SK-N-SH (cell line): ENCODE results near the gene PSPC1. TPM values are rescaled to one million over a fixed set of nuclear protein-coding genes. Genes with fewer than 3 reads are reported as not detected.
"Not testable (repeated sequence)": the region's sequence is repeated elsewhere in the genome, so short reads cannot be mapped to it uniquely, and the experiment has no call there.

Source experiments
- CTCF ChIA-PET: fragments of 300-600, 350-600 bp; formaldehyde crosslinking; extraction: SDS; loops from one replicate; lab custom pipeline; 2021; lab: Yijun Ruan, JAX
- POLR2A ChIA-PET: fragments of 350-600 bp; sonication (Branson Sonifier 250); formaldehyde crosslinking; extraction: SDS; loops from one replicate; lab custom pipeline; 2020; ENCODE audit warnings: antibody characterized with exemption, inconsistent platforms; lab: Yijun Ruan, JAX
- DNase-seq: peaks from one replicate; pipeline ENCODE4 v3.0.0; 2012
- H2AFZ ChIP-seq: fragments of 200-600 bp; sonication (generic); 2 replicates; pipeline ENCODE4 v1.8.1; 2016; ENCODE audit warnings: antibody characterized with exemption, mild to moderate bottlenecking, low read depth
- H3F3A ChIP-seq: fragments of 200-600 bp; sonication (generic); replicated peaks from 2 replicates; pipeline ENCODE3; 2016; ENCODE audit warnings: antibody characterized with exemption, mild to moderate bottlenecking; ENCODE audit not compliant: insufficient read depth
- H3K27ac ChIP-seq, 2 experiments: fragments of 200-500 bp in 1 of 2; fragments of 200-600 bp in 1 of 2; sonication (Bioruptor generic) in 1 of 2; sonication (generic), shearing (Covaris generic) in 1 of 2; 2 replicates each; pipeline versions ENCODE4 v1.5.1 to v1.6.1; 2014 to 2016; ENCODE audit warnings: low read depth in 2 of 2, inconsistent platforms in 1 of 2, low read length in 1 of 2, mild to moderate bottlenecking in 1 of 2, mixed read lengths in 1 of 2
- H3K27me3 ChIP-seq: fragments of 200-600 bp; sonication (generic), shearing (Covaris generic); 2 replicates; pipeline ENCODE4 v1.6.1; 2016; ENCODE audit warnings: mixed run types; ENCODE audit not compliant: insufficient read depth
- H3K36me3 ChIP-seq, 2 experiments: fragments of 200-500 bp in 1 of 2; fragments of 200-600 bp in 1 of 2; sonication (Bioruptor generic) in 1 of 2; sonication (generic) in 1 of 2; replicated peaks in 1 of 2; 2 replicates each; pipeline versions ENCODE3 to v1.5.1; 2014 to 2016; ENCODE audit warnings: low read length in 1 of 2, mild to moderate bottlenecking in 1 of 2; ENCODE audit not compliant: insufficient read depth in 2 of 2, control insufficient read depth in 1 of 2
- H3K4me1 ChIP-seq, 2 experiments: fragments of 200-500 bp in 1 of 2; fragments of 200-600 bp in 1 of 2; sonication (Bioruptor generic) in 1 of 2; sonication (generic), shearing (Covaris generic) in 1 of 2; 2 replicates each; pipeline versions ENCODE4 v1.5.1 to v1.6.1; 2014 to 2016; ENCODE audit warnings: low read depth in 1 of 2, low read length in 1 of 2, mixed run types in 1 of 2; ENCODE audit not compliant: insufficient read depth in 2 of 2, control insufficient read depth in 1 of 2
- H3K4me2 ChIP-seq: fragments of 200-600 bp; sonication (generic), shearing (Covaris generic); 2 replicates; pipeline ENCODE4 v1.6.1; 2017; ENCODE audit warnings: mixed run types
- H3K4me3 ChIP-seq, 2 experiments: fragments of 200-500 bp in 1 of 2; fragments of 200-600 bp in 1 of 2; sonication (Bioruptor generic) in 1 of 2; sonication (generic), shearing (Covaris generic) in 1 of 2; 2 replicates each; pipeline versions ENCODE4 v1.5.1 to v1.8.1; 2014 to 2016; ENCODE audit warnings: low read depth in 2 of 2, inconsistent platforms in 1 of 2, low read length in 1 of 2, mild to moderate bottlenecking in 1 of 2, mixed read lengths in 1 of 2, moderate library complexity in 1 of 2
- H3K79me2 ChIP-seq: fragments of 200-600 bp; sonication (generic); 2 replicates; pipeline ENCODE4 v1.8.1; 2017; ENCODE audit warnings: mild to moderate bottlenecking; ENCODE audit not compliant: insufficient read depth
- H3K9ac ChIP-seq: fragments of 200-600 bp; sonication (generic); 2 replicates; pipeline ENCODE4 v1.6.1; 2017; ENCODE audit warnings: mixed run types
- H3K9me2 ChIP-seq: fragments of 200-600 bp; sonication (generic); 2 replicates; pipeline ENCODE4 v1.6.1; 2017; ENCODE audit warnings: mixed run types
- H3K9me3 ChIP-seq: fragments of 200-600 bp; sonication (generic); 2 replicates; pipeline ENCODE4 v1.6.1; 2017; ENCODE audit warnings: mixed run types, mild to moderate bottlenecking, moderate library complexity
- H4K20me1 ChIP-seq: fragments of 200-600 bp; sonication (generic); 2 replicates; pipeline ENCODE4 v1.6.1; 2017; ENCODE audit warnings: mild to moderate bottlenecking, mixed run types; ENCODE audit not compliant: insufficient read depth
- ELF1 ChIP-seq: IDR thresholded peaks from 2 replicates; pipeline ENCODE4 v1.4.0; 2012
- FOSL2 ChIP-seq: IDR thresholded peaks from 2 replicates; pipeline ENCODE4 v1.4.0; 2012; ENCODE audit warnings: low read depth, mild to moderate bottlenecking, moderate library complexity, borderline replicate concordance
- GATA2 ChIP-seq: sonication (generic); formaldehyde crosslinking; IDR thresholded peaks from 2 replicates; pipeline ENCODE4 v1.5.0; 2020; ENCODE audit warnings: mild to moderate bottlenecking, missing genetic modification reagents
- JUND ChIP-seq: IDR thresholded peaks from 2 replicates; pipeline ENCODE4 v1.4.0; 2012
- MAX ChIP-seq: IDR thresholded peaks from 2 replicates; pipeline ENCODE4 v1.4.0; 2012; ENCODE audit warnings: low read depth
- MXI1 ChIP-seq: IDR thresholded peaks from 2 replicates; pipeline ENCODE4 v1.6.1; 2012; ENCODE audit warnings: mild to moderate bottlenecking, low read depth, low read length, improper control_type of control experiment
- NFIC ChIP-seq: IDR thresholded peaks from 2 replicates; pipeline ENCODE4 v1.4.0; 2012; ENCODE audit warnings: borderline replicate concordance
- NRF1 ChIP-seq: IDR thresholded peaks from 2 replicates; pipeline ENCODE4 v1.6.1; 2012; ENCODE audit warnings: low read depth, mild to moderate bottlenecking, low read length
- POLR2AphosphoS5 ChIP-seq: IDR thresholded peaks from 2 replicates; pipeline ENCODE4 v1.6.1; 2012; ENCODE audit warnings: low read depth, low read length
- RAD21 ChIP-seq: IDR thresholded peaks from 2 replicates; pipeline ENCODE4 v1.6.1; 2012; ENCODE audit warnings: mild to moderate bottlenecking, low read length
- REST ChIP-seq: IDR thresholded peaks from 2 replicates; pipeline ENCODE4 v1.6.1; 2012; ENCODE audit warnings: mild to moderate bottlenecking, low read depth, low read length, moderate library complexity
- SMC3 ChIP-seq: IDR thresholded peaks from 2 replicates; pipeline ENCODE4 v1.6.1; 2012; ENCODE audit warnings: low read depth, low read length, improper control_type of control experiment
- TCF12 ChIP-seq: IDR thresholded peaks from 2 replicates; pipeline ENCODE4 v1.4.0; 2012
- TEAD4 ChIP-seq: IDR thresholded peaks from 2 replicates; pipeline ENCODE4 v1.4.0; 2012; ENCODE audit warnings: mild to moderate bottlenecking, borderline replicate concordance; ENCODE audit not compliant: insufficient read depth
- USF2 ChIP-seq: fragments of 150-350 bp; IDR thresholded peaks from 2 replicates; pipeline ENCODE4 v1.6.1; 2017; ENCODE audit warnings: antibody characterized with exemption, low read length, low read depth, borderline replicate concordance
- ZBTB33 ChIP-seq: IDR thresholded peaks from 2 replicates; pipeline ENCODE4 v1.4.0; 2012; ENCODE audit warnings: low read depth, borderline replicate concordance
- WGBS: methylation state at CpG from one replicate; pipeline ENCODE4 v1.1.6; 2017; ENCODE audit warnings: low lambda C conversion rate; 5-methylcytosine and 5-hydroxymethylcytosine counted together
- polyA plus RNA-seq, 3 experiments: library from polyadenylated mRNA; depleted of rRNA; stranded (reverse); fragments of >200 nt; gene quantifications; 2 replicates each; pipeline ENCODE4 v1.2.3, GENCODE V29; 2012

The PSPC1 gene
- polyA plus RNA-seq, 1 of the 3 experiments (the other 2 are of a cell fraction), result 35.2 TPM

GRCh38 chr13:19695428-19695827 is 87.3 kb downstream of the PSPC1 start:
- POLR2A ChIA-PET, result no interaction called here
- Histone ChIP-seq H3K9me3 (no peaks in the 10 kb centered on the region), H3K4me3 (no peak overlapping the region), H4K20me1 (no peaks in the 10 kb centered on the region), H3K27me3 (no peaks in the 10 kb centered on the region), H3K9ac (no peak overlapping the region), H3K27ac (no peak overlapping the region), H3K4me2 (no peak overlapping the region), H3K36me3 (peaks cover 4 to 30% of the 10 kb centered on the region in 2 experiments), H3F3A (peaks cover 9% of the 10 kb centered on the region), H3K4me1 (peaks cover 0 to 5% of the 10 kb centered on the region in 2 experiments; a peak in 2 of 4 replicates), H3K79me2 (peaks cover 48% of the 10 kb centered on the region), H3K9me2 (no peaks in the 10 kb centered on the region), H2AFZ (no peak overlapping the region)
- DNase-seq, result no peak
- WGBS, result 95% methylated on average over 1 of the region's 1 CpG
- no peak for TF ChIP-seq NFIC
- no peak for TF ChIP-seq NRF1
- no peak for TF ChIP-seq ELF1
- no peak for TF ChIP-seq RAD21
- TF ChIP-seq SMC3, result no peak
- no peak for TF ChIP-seq MXI1
- TF ChIP-seq POLR2AphosphoS5, result no peak
- TF ChIP-seq REST, result no peak
- TF ChIP-seq TEAD4, result no peak
- no peak for TF ChIP-seq USF2
- no peak for TF ChIP-seq JUND
- TF ChIP-seq TCF12, result no peak
- TF ChIP-seq GATA2 (CRISPR knock-in tag), result no peak
- TF ChIP-seq FOSL2, result no peak
- no peak for TF ChIP-seq ZBTB33
- TF ChIP-seq MAX, result no peak
- CTCF ChIA-PET, result no interaction called here

GRCh38 chr13:19691447-19691846 is 91.3 kb downstream of the PSPC1 start:
- H3K9me3 ChIP-seq, CTCF ChIA-PET, H3F3A ChIP-seq, H3K27me3 ChIP-seq, H3K4me1 ChIP-seq, H3K4me3 ChIP-seq, DNase-seq, H3K9ac ChIP-seq, H2AFZ ChIP-seq, H3K27ac ChIP-seq, H3K9me2 ChIP-seq, H4K20me1 ChIP-seq, H3K4me2 ChIP-seq: not testable (repeated sequence)
- peaks cover 18 to 26% of the 10 kb centered on the region in 2 experiments for H3K36me3 ChIP-seq
- H3K79me2 ChIP-seq, result peaks cover 36% of the 10 kb centered on the region
- POLR2A ChIA-PET, result interaction anchor here (0.6 kb wide), 1 partner anchor 53 kb away, joined by 3 read pairs; no protein-coding TSS in a partner anchor
- 93% methylated on average over 8 of the region's 8 CpGs for WGBS
